GM18505 (cell line): ENCODE results near the gene RASL10B.
"Not testable (repeated sequence)": the region's sequence is repeated elsewhere in the genome, so short reads cannot be mapped to it uniquely, and the experiment has no call there.

Experiments used
- ATAC-seq: cut with Tn5 transposase; IDR thresholded peaks from one replicate; pipeline ENCODE4 v1.9.1; 2021; ENCODE audit not compliant: unreplicated experiment
- POLR2A ChIP-seq: IDR thresholded peaks from 4 replicates; pipeline ENCODE4 v1.6.1; 2011; ENCODE audit warnings: borderline replicate concordance; ENCODE audit not compliant: insufficient read depth, insufficient read length; ENCODE audit errors: extremely low read depth

Gene RASL10B

GRCh38 chr17:35750526-35751395 lies 19.3 kb downstream of the RASL10B start:
- no peak for TF ChIP-seq POLR2A
- ATAC-seq = no peak

DNA sequence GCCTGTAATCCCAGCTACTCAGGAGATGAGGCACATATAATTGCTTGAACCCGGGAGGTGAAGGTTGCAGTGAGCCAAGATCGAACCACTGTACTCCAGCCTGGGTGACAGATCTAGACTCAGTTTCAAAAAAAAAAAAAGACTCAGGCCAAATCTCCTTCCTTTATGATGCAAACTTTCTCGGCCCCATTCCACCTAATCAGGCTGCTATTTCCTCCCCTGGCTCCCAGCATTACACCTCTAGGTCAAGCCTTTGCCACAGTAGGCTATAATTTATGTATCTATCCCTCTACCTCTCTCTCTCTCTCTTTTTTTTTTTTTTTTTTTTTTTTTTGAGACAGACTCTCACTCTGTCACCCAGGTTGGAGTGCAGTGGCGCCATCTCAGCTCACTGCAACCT lies 20.1 kb downstream of the RASL10B start:
- ATAC-seq = not testable (repeated sequence)

GRCh38 chr17:35752471-35752870 lies 21.0 kb downstream of the RASL10B start:
- no peak for ATAC-seq
- no peak for TF ChIP-seq POLR2A

- no peak for TF ChIP-seq POLR2A
- ATAC-seq = no peak
Observed at GRCh38 chr17:35752945-35753764, 21.7 kb downstream of the RASL10B start, which contains the start of gene GAS2L2. TSS of gene GAS2L2 (minus strand) at chr17:35753239. CDS start at chr17:35752850, 389 bp downstream.

GRCh38 chr17:35757243-35757642 lies 25.8 kb downstream of the RASL10B start:
- no peak for ATAC-seq
- no peak for TF ChIP-seq POLR2A

GRCh38 chr17:35760587-35760986 lies 29.1 kb downstream of the RASL10B start, which contains the start of gene C17orf50:
TSS of gene C17orf50 (plus strand) at chr17:35760887. CDS start at chr17:35760942, 55 bp downstream.
- no peak for ATAC-seq

DNA sequence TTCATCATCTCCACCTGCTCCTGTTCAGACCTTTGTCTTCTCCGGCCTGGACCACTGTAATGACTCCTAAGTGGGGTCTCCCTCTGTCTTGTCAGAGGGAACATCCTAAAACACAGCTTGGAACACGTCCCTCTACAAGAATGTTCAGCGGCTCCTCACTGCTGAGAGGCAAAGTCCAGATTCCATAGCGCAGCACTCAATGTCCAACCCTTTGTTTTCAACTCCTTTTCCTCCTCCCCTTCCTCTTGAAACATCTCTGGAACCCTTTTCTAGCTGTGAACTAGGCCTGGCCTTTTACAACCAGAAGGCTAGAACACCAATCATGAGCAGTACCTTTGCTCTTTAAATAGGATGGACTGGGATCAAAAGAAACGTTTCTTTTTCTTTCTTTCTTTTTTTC lies 30.2 kb downstream of the RASL10B start:
- no peak for TF ChIP-seq POLR2A
- ATAC-seq = no peak

More at GRCh38 chr17:35760587-35760986, 29.1 kb downstream of the RASL10B start, which contains the start of gene C17orf50:
- no peak for TF ChIP-seq POLR2A

- TF ChIP-seq POLR2A = no peak
- ATAC-seq = no peak
Observed at GRCh38 chr17:35763767-35764122, 32.3 kb downstream of the RASL10B start.

- TF ChIP-seq POLR2A = no peak
- ATAC-seq = peak; percentile 84
Observed at GRCh38 chr17:35764123-35764991, 32.9 kb downstream of the RASL10B start.

- no peak for ATAC-seq
- TF ChIP-seq POLR2A = no peak
Observed at GRCh38 chr17:35765086-35765710, 33.8 kb downstream of the RASL10B start.

DNA sequence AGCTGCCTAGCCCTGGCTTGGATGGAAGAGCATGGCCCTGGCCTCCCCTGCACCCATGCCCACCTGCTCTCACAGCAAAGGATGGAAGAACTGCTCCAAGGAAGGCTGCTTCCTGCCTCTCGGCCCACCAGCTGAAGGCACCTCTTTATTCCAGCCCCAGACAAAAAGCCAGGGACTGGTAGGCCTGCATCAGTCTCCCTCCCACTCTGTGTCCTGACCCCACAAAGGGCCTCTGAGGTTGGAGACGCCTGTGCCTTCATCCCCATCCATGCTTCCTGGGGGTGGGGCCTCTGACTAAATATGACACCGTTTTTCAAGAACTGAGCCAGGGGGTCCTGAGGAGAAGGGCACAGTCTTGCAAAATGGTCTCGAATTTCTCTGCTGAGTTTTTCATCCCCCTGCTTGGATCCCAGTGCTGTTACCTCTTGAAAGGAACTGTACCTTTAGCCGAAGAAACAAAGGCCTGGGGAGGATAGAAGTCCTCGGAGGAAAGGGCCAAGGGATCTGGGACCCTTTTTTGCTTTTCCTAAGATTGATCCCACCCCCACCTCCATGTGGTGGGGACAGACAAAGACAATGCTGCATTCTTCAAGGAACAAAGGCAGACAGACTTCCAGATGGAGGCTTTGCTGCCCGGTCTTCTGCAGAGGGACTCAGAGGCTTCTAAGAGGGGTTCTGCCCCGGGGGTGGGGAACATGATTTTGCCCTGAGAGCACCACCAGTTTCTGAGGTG lies 34.5 kb downstream of the RASL10B start:
- ATAC-seq = no peak

GRCh38 chr17:35766489-35766877 lies 35.0 kb downstream of the RASL10B start:
- TF ChIP-seq POLR2A = no peak
- ATAC-seq = no peak

More for the DNA sequence above, 34.5 kb downstream of the RASL10B start:
- TF ChIP-seq POLR2A = no peak
